ENCODE results near the gene ATP2B2.

The ATP2B2 gene

DNA sequence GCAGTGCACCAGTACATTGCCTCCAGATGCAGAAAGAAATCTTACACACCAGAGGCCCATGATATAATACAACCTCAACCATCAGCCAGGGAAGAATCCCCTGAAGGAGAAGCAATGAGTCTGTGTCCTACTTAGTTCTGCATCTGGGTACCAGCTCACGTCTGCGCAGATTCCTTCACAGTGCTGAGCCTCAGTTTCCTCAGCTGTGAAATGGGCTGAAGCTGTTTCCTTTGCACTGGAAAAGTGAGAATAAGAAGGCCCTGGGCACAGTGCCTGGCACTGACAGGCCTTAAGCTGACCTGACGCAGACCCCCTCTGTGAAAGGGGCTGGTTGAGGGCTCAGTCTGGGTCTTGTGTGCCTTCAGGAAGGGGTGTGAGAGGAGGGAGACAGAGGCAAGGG, 20.7 kb downstream of the ATP2B2 start:
- ATAC-seq, result no peak
- TF ChIP-seq ISL1 (CRISPR knock-in tag; IDR thresholded peaks at IDR 0.05) (no peak), TOX (CRISPR knock-in tag; IDR thresholded peaks at IDR 0.05; ENCODE audit: borderline replicate concordance) (no peak), ARNTL (CRISPR knock-in tag; IDR thresholded peaks at IDR 0.05; ENCODE audit: borderline replicate concordance, low read depth) (no peak), ZNF70 (CRISPR knock-in tag; IDR thresholded peaks at IDR 0.05) (no peak), GLIS3 (CRISPR knock-in tag; IDR thresholded peaks at IDR 0.05) (no peak), BACH2 (CRISPR knock-in tag; IDR thresholded peaks at IDR 0.05; ENCODE audit: borderline replicate concordance) (no peak), ESRRG (CRISPR knock-in tag; IDR thresholded peaks at IDR 0.05) (no peak), OSR1 (CRISPR knock-in tag; IDR thresholded peaks at IDR 0.05) (no peak), TCF4 (CRISPR knock-in tag; IDR thresholded peaks at IDR 0.05; ENCODE audit: borderline replicate concordance) (no peak), ZC3H10 (CRISPR knock-in tag; IDR thresholded peaks at IDR 0.05) (no peak), ZNF8 (CRISPR knock-in tag; IDR thresholded peaks at IDR 0.05) (no peak), PPARA (CRISPR knock-in tag; IDR thresholded peaks at IDR 0.05; ENCODE audit: borderline replicate concordance) (no peak), SNAI2 (CRISPR knock-in tag; IDR thresholded peaks at IDR 0.05) (no peak)
- TF ChIP-seq, protein P1, sequence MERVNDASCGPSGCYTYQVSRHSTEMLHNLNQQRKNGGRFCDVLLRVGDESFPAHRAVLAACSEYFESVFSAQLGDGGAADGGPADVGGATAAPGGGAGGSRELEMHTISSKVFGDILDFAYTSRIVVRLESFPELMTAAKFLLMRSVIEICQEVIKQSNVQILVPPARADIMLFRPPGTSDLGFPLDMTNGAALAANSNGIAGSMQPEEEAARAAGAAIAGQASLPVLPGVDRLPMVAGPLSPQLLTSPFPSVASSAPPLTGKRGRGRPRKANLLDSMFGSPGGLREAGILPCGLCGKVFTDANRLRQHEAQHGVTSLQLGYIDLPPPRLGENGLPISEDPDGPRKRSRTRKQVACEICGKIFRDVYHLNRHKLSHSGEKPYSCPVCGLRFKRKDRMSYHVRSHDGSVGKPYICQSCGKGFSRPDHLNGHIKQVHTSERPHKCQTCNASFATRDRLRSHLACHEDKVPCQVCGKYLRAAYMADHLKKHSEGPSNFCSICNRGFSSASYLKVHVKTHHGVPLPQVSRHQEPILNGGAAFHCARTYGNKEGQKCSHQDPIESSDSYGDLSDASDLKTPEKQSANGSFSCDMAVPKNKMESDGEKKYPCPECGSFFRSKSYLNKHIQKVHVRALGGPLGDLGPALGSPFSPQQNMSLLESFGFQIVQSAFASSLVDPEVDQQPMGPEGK (CRISPR knock-in tag; IDR thresholded peaks at IDR 0.05; ENCODE audit: borderline replicate concordance), result no peak
- TF ChIP-seq, protein P2, sequence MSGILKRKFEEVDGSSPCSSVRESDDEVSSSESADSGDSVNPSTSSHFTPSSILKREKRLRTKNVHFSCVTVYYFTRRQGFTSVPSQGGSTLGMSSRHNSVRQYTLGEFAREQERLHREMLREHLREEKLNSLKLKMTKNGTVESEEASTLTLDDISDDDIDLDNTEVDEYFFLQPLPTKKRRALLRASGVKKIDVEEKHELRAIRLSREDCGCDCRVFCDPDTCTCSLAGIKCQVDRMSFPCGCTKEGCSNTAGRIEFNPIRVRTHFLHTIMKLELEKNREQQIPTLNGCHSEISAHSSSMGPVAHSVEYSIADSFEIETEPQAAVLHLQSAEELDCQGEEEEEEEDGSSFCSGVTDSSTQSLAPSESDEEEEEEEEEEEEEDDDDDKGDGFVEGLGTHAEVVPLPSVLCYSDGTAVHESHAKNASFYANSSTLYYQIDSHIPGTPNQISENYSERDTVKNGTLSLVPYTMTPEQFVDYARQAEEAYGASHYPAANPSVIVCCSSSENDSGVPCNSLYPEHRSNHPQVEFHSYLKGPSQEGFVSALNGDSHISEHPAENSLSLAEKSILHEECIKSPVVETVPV (CRISPR knock-in tag; IDR thresholded peaks at IDR 0.05), result no peak
- TF ChIP-seq, protein P3, sequence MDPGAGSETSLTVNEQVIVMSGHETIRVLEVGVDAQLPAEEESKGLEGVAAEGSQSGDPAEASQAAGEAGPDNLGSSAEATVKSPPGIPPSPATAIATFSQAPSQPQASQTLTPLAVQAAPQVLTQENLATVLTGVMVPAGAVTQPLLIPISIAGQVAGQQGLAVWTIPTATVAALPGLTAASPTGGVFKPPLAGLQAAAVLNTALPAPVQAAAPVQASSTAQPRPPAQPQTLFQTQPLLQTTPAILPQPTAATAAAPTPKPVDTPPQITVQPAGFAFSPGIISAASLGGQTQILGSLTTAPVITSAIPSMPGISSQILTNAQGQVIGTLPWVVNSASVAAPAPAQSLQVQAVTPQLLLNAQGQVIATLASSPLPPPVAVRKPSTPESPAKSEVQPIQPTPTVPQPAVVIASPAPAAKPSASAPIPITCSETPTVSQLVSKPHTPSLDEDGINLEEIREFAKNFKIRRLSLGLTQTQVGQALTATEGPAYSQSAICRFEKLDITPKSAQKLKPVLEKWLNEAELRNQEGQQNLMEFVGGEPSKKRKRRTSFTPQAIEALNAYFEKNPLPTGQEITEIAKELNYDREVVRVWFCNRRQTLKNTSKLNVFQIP (CRISPR knock-in tag; IDR thresholded peaks at IDR 0.05; ENCODE audit: borderline replicate concordance, low read depth), result no peak
- TF ChIP-seq, protein P4, sequence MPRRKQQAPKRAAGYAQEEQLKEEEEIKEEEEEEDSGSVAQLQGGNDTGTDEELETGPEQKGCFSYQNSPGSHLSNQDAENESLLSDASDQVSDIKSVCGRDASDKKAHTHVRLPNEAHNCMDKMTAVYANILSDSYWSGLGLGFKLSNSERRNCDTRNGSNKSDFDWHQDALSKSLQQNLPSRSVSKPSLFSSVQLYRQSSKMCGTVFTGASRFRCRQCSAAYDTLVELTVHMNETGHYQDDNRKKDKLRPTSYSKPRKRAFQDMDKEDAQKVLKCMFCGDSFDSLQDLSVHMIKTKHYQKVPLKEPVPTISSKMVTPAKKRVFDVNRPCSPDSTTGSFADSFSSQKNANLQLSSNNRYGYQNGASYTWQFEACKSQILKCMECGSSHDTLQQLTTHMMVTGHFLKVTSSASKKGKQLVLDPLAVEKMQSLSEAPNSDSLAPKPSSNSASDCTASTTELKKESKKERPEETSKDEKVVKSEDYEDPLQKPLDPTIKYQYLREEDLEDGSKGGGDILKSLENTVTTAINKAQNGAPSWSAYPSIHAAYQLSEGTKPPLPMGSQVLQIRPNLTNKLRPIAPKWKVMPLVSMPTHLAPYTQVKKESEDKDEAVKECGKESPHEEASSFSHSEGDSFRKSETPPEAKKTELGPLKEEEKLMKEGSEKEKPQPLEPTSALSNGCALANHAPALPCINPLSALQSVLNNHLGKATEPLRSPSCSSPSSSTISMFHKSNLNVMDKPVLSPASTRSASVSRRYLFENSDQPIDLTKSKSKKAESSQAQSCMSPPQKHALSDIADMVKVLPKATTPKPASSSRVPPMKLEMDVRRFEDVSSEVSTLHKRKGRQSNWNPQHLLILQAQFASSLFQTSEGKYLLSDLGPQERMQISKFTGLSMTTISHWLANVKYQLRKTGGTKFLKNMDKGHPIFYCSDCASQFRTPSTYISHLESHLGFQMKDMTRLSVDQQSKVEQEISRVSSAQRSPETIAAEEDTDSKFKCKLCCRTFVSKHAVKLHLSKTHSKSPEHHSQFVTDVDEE (CRISPR knock-in tag; IDR thresholded peaks at IDR 0.05), result no peak
- TF ChIP-seq, protein P5, sequence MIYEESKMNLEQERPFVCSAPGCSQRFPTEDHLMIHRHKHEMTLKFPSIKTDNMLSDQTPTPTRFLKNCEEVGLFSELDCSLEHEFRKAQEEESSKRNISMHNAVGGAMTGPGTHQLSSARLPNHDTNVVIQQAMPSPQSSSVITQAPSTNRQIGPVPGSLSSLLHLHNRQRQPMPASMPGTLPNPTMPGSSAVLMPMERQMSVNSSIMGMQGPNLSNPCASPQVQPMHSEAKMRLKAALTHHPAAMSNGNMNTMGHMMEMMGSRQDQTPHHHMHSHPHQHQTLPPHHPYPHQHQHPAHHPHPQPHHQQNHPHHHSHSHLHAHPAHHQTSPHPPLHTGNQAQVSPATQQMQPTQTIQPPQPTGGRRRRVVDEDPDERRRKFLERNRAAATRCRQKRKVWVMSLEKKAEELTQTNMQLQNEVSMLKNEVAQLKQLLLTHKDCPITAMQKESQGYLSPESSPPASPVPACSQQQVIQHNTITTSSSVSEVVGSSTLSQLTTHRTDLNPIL (CRISPR knock-in tag; IDR thresholded peaks at IDR 0.05; ENCODE audit: low read depth), result no peak

DNA sequence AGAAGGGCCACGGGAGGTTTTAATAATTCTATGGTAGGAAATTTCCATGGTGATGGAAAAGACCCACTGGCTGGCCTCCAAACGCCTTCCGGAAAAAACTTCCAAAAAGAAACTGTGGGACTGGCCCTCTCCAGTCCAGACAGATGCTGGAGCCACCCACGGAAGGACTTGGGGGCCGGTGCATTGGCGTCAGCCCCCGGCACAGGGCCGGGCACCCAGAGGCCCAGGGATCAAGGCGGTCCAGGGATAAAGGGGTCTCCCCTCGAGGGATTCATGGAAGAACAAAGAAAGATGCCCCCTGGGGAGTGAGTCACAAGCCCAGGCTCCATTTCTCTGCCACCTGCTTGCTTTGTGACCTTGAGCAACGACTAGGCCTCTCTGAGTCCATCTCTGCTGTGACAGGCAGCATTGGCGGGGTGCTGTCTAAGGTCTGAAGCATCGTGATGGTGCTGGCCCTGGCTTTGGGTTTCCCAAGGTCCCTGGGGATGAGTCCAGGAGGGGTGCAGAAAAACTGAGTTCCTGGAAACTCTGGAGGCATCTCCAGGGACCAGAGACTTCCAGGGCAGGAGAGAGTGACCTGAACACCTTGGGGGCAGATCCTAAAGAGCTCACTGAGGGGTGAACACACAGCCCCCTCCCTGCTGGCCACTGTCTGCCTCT, 21.6 kb downstream of the ATP2B2 start:
- TF ChIP-seq, protein P4 (CRISPR knock-in tag; IDR thresholded peaks at IDR 0.05), result no peak
- TF ChIP-seq PPARA (CRISPR knock-in tag; IDR thresholded peaks at IDR 0.05; ENCODE audit: borderline replicate concordance) (no peak), ESRRG (CRISPR knock-in tag; IDR thresholded peaks at IDR 0.05) (no peak), ZFP3 (CRISPR knock-in tag; IDR thresholded peaks at IDR 0.05) (no peak), ZFP30 (CRISPR knock-in tag; IDR thresholded peaks at IDR 0.05) (no peak), OSR1 (CRISPR knock-in tag; IDR thresholded peaks at IDR 0.05) (no peak)
- TF ChIP-seq, protein P1 (CRISPR knock-in tag; IDR thresholded peaks at IDR 0.05; ENCODE audit: borderline replicate concordance), result no peak
- ATAC-seq, result no peak

All from SK-N-SH treated with all-trans-retinoic acid at 6 μM for 48 hours (cell line).